Esophagus (tissue), 2 donors: ENCODE results near the gene ACAP2. TPM values are rescaled to one million over a fixed set of nuclear protein-coding genes. Genes with fewer than 3 reads are reported as not detected.

Source experiments
- H3K27ac ChIP-seq, 2 donors: one replicate each; pipeline ENCODE4 v1.5.1; 2013; ENCODE audit warnings: low read depth in 2 of 2, mild to moderate bottlenecking in 2 of 2, inconsistent platforms in 1 of 2, low read length in 1 of 2, moderate library complexity in 1 of 2
- H3K27me3 ChIP-seq, 2 donors: one replicate each; pipeline ENCODE4 v1.6.1; 2013; ENCODE audit warnings: low read length in 2 of 2, control low read depth in 1 of 2, mild to moderate bottlenecking in 1 of 2; ENCODE audit not compliant: insufficient read depth in 2 of 2, control insufficient read depth in 1 of 2
- H3K36me3 ChIP-seq, 2 donors: one replicate each; pipeline ENCODE4 v1.6.1; 2013; ENCODE audit warnings: low read length in 1 of 2; ENCODE audit not compliant: control insufficient read depth in 2 of 2, insufficient read depth in 2 of 2
- H3K4me1 ChIP-seq, 2 donors: one replicate each; pipeline ENCODE4 v1.6.1; 2013; ENCODE audit warnings: low read length in 1 of 2; ENCODE audit not compliant: control insufficient read depth in 2 of 2, insufficient read depth in 2 of 2
- H3K4me3 ChIP-seq, 2 donors: one replicate each; pipeline ENCODE4 v1.5.1; 2013; ENCODE audit warnings: low read length in 2 of 2, mild to moderate bottlenecking in 2 of 2, low read depth in 1 of 2, moderate library complexity in 1 of 2
- H3K9me3 ChIP-seq, 2 donors: one replicate each; pipeline ENCODE4 v1.6.1; 2013; ENCODE audit warnings: mild to moderate bottlenecking in 2 of 2, low read depth in 1 of 2, low read length in 1 of 2, moderate library complexity in 1 of 2; ENCODE audit not compliant: control insufficient read depth in 2 of 2, insufficient read depth in 1 of 2
- WGBS, 2 donors: extraction: QIAGEN DNeasy Blood & Tissue Kit; methylation state at CpG; one replicate each; pipeline ENCODE4 v1.1.7; 2013; 5-methylcytosine and 5-hydroxymethylcytosine counted together
- polyA plus RNA-seq, 2 donors: library from polyadenylated mRNA; stranded (reverse); fragments of 200-250 nt; gene quantifications; one replicate each; pipeline ENCODE4 v1.2.3, GENCODE V29; 2013
- donor health status: healthy with polysubstance abuse.
- donor health status: Bipolar disorder and iron deficiency.

Gene ACAP2
- polyA plus RNA-seq, 2 donors, result 11.9 to 12.5 TPM

- H3K4me3 ChIP-seq, result no peak overlapping the region
- H3K4me1 ChIP-seq, result no peaks in the 10 kb centered on the region
- WGBS, 2 donors, result 73 to 74% methylated on average over 3 of the region's 3 CpGs
- no peaks in the 10 kb centered on the region for H3K27me3 ChIP-seq
- no peaks in the 10 kb centered on the region for H3K36me3 ChIP-seq
- no peak overlapping the region for H3K27ac ChIP-seq
- H3K9me3 ChIP-seq, result no peaks in the 10 kb centered on the region
Observed at GRCh38 chr3:195397524-195397923, 45.3 kb downstream of the ACAP2 start.

GRCh38 chr3:195395208-195395816 is 47.5 kb downstream of the ACAP2 start:
- Histone ChIP-seq H3K36me3 (no peaks in the 10 kb centered on the region), H3K9me3 (no peaks in the 10 kb centered on the region), H3K4me3 (no peak overlapping the region), H3K4me1 (no peaks in the 10 kb centered on the region), H3K27ac (no peak overlapping the region), H3K27me3 (no peaks in the 10 kb centered on the region)
- 96 to 99% methylated on average over 4 of the region's 4 CpGs for WGBS, 2 donors

GRCh38 chr3:195394700-195395099 is 48.1 kb downstream of the ACAP2 start:
- H3K36me3 ChIP-seq, result no peaks in the 10 kb centered on the region
- no peaks in the 10 kb centered on the region for H3K9me3 ChIP-seq
- H3K27ac ChIP-seq, result no peak overlapping the region
- no peaks in the 10 kb centered on the region for H3K4me1 ChIP-seq
- H3K4me3 ChIP-seq, result no peak overlapping the region
- no peaks in the 10 kb centered on the region for H3K27me3 ChIP-seq
- 81 to 86% methylated on average over 3 of the region's 3 CpGs for WGBS, 2 donors

- Histone ChIP-seq H3K27me3 (no peaks in the 10 kb centered on the region), H3K36me3 (no peaks in the 10 kb centered on the region), H3K4me1 (no peaks in the 10 kb centered on the region), H3K9me3 (no peaks in the 10 kb centered on the region), H3K4me3 (no peak overlapping the region), H3K27ac (no peak overlapping the region)
- 83 to 86% methylated on average over 7 of the region's 7 CpGs for WGBS, 2 donors
Observed at GRCh38 chr3:195394024-195394423, 48.8 kb downstream of the ACAP2 start.

GRCh38 chr3:195388380-195388779 is 54.4 kb downstream of the ACAP2 start:
- H3K36me3 ChIP-seq, result no peaks in the 10 kb centered on the region
- no peaks in the 10 kb centered on the region for H3K9me3 ChIP-seq
- no peak overlapping the region for H3K4me3 ChIP-seq
- no peaks in the 10 kb centered on the region for H3K27me3 ChIP-seq
- 63 to 75% methylated on average over 2 of the region's 2 CpGs for WGBS, 2 donors
- no peaks in the 10 kb centered on the region for H3K4me1 ChIP-seq
- peak overlapping the region; percentile 48 to 70 for H3K27ac ChIP-seq

GRCh38 chr3:195386739-195387138 is 56.1 kb downstream of the ACAP2 start:
- H3K9me3 ChIP-seq, result no peaks in the 10 kb centered on the region
- no peaks in the 10 kb centered on the region for H3K4me1 ChIP-seq
- no peak overlapping the region for H3K4me3 ChIP-seq
- H3K27me3 ChIP-seq, result no peaks in the 10 kb centered on the region
- H3K36me3 ChIP-seq, result no peaks in the 10 kb centered on the region
- peak overlapping the region in 1 of 2 donors; percentile 37 for H3K27ac ChIP-seq
- WGBS, 2 donors, result 86% methylated on average over 3 of the region's 3 CpGs

- Histone ChIP-seq H3K27me3 (no peaks in the 10 kb centered on the region), H3K4me1 (no peaks in the 10 kb centered on the region), H3K4me3 (no peak overlapping the region), H3K36me3 (no peaks in the 10 kb centered on the region), H3K27ac (no peak overlapping the region), H3K9me3 (no peaks in the 10 kb centered on the region)
- 83 to 84% methylated on average over 2 of the region's 2 CpGs for WGBS, 2 donors
Observed at GRCh38 chr3:195385526-195385925, 57.3 kb downstream of the ACAP2 start.

- H3K4me1 ChIP-seq, result no peaks in the 10 kb centered on the region
- H3K27me3 ChIP-seq, result no peaks in the 10 kb centered on the region
- no peak overlapping the region for H3K4me3 ChIP-seq
- 95 to 97% methylated on average over 1 of the region's 1 CpG for WGBS, 2 donors
- H3K9me3 ChIP-seq, result no peaks in the 10 kb centered on the region
- H3K27ac ChIP-seq, result no peak overlapping the region
- no peaks in the 10 kb centered on the region for H3K36me3 ChIP-seq
Observed at GRCh38 chr3:195384952-195385351, 57.9 kb downstream of the ACAP2 start.

GRCh38 chr3:195372220-195372619 is 70.6 kb downstream of the ACAP2 start:
- Histone ChIP-seq H3K27ac (no peak overlapping the region), H3K27me3 (no peaks in the 10 kb centered on the region), H3K9me3 (no peaks in the 10 kb centered on the region), H3K4me3 (no peak overlapping the region), H3K4me1 (no peaks in the 10 kb centered on the region), H3K36me3 (peaks cover 0 to 4% of the 10 kb centered on the region in 2 donors)
- 93 to 94% methylated on average over 7 of the region's 7 CpGs for WGBS, 2 donors

GRCh38 chr3:195366200-195366925 is 76.5 kb downstream of the ACAP2 start:
- WGBS, 2 donors, result 95 to 98% methylated on average over 5 of the region's 5 CpGs

More at GRCh38 chr3:195366200-195366925, 76.5 kb downstream of the ACAP2 start:
- no peaks in the 10 kb centered on the region for H3K4me1 ChIP-seq
- H3K4me3 ChIP-seq, result no peak overlapping the region
- H3K27me3 ChIP-seq, result no peaks in the 10 kb centered on the region
- no peaks in the 10 kb centered on the region for H3K9me3 ChIP-seq
- H3K27ac ChIP-seq, result no peak overlapping the region
- H3K36me3 ChIP-seq, result peaks cover 0 to 4% of the 10 kb centered on the region in 2 donors
